Measurements from ENCODE around the gene ACSL4.

GRCh38 chrX:109696146-109696740, 36.8 kb downstream of the ACSL4 start:
- TF ChIP-seq CTCF (IDR thresholded peaks at IDR 0.05) (no peak), POLR2A (IDR thresholded peaks at IDR 0.05) (no peak), EP300 (IDR thresholded peaks at IDR 0.05) (no peak)

All from ovary (tissue), 3 donors.